Naive thymus-derived CD4-positive, alpha-beta T cell (primary cell): Measurements from ENCODE around the gene PVR. TPM values are rescaled to one million over a fixed set of nuclear protein-coding genes. Genes with fewer than 3 reads are reported as not detected.
"Not testable (repeated sequence)": the region's sequence is repeated elsewhere in the genome, so short reads cannot be mapped to it uniquely, and the experiment has no call there.

Experiments
- ATAC-seq: fragments of 150-1000 bp; cut with Tn5 transposase; 2 replicates; pipeline ENCODE4 v1.10.0; 2021; ENCODE audit warnings: mild to moderate bottlenecking, moderate library complexity
- CTCF ChIA-PET: fragments of 350-600 bp; sonication (Branson Sonifier 250); formaldehyde crosslinking; loops from one replicate; lab custom pipeline; 2021; ENCODE audit warnings: antibody characterized with exemption; lab: Charles Lee
- POLR2A ChIA-PET: fragments of 350-600 bp; sonication (Branson Sonifier 250); formaldehyde crosslinking; loops from one replicate; lab custom pipeline; 2021; ENCODE audit warnings: antibody characterized with exemption, inconsistent platforms; lab: Charles Lee
- DNase-seq, 9 donors: peaks; one replicate each; pipeline versions ENCODE4 v3.0.0 to v3.0.0-alpha.2; 2020 to 2022; ENCODE audit warnings: mixed read lengths in 1 of 9
- H3K27ac ChIP-seq: one replicate; pipeline ENCODE4 v1.7.0; 2013; ENCODE audit warnings: mild to moderate bottlenecking, low read depth, low read length, moderate library complexity
- H3K27me3 ChIP-seq, 2 donors: one replicate each; pipeline ENCODE4 v1.7.0; 2013; ENCODE audit warnings: low read length in 2 of 2, mild to moderate bottlenecking in 2 of 2, moderate library complexity in 2 of 2; ENCODE audit not compliant: control insufficient read depth in 2 of 2, insufficient read depth in 2 of 2
- H3K36me3 ChIP-seq, 3 experiments: 1 replicate in 2 of 3; 2 replicates in 1 of 3; pipeline ENCODE4 v1.7.0; 2013; ENCODE audit warnings: low read length in 3 of 3, mild to moderate bottlenecking in 3 of 3, moderate library complexity in 1 of 3; ENCODE audit not compliant: insufficient read depth in 3 of 3, control insufficient read depth in 2 of 3
- H3K4me1 ChIP-seq, 2 donors: one replicate each; pipeline ENCODE4 v1.7.0; 2013; ENCODE audit warnings: low read length in 2 of 2, mild to moderate bottlenecking in 2 of 2, moderate library complexity in 1 of 2; ENCODE audit not compliant: control insufficient read depth in 2 of 2, insufficient read depth in 2 of 2
- H3K4me3 ChIP-seq: 2 replicates; pipeline ENCODE4 v1.7.0; 2013; ENCODE audit warnings: mild to moderate bottlenecking, low read length
- H3K9me3 ChIP-seq, 3 experiments: 1 replicate in 2 of 3; 2 replicates in 1 of 3; pipeline ENCODE4 v1.7.0; 2013; ENCODE audit warnings: low read length in 3 of 3; ENCODE audit not compliant: control insufficient read depth in 2 of 3
- H3K27ac Mint-ChIP-seq, 9 donors: one replicate each; pipeline ENCODE4 v1.8.0; 2020 to 2022; ENCODE audit warnings: mixed read lengths in 9 of 9, mild to moderate bottlenecking in 8 of 9, moderate library complexity in 5 of 9, inconsistent platforms in 2 of 9
- H3K27me3 Mint-ChIP-seq, 5 donors: one replicate each; pipeline ENCODE4 v1.8.0; 2021 to 2022; ENCODE audit warnings: mixed read lengths in 5 of 5, mild to moderate bottlenecking in 1 of 5
- H3K36me3 Mint-ChIP-seq, 5 donors: one replicate each; pipeline ENCODE4 v1.8.0; 2020 to 2022; ENCODE audit warnings: mixed read lengths in 5 of 5, mild to moderate bottlenecking in 3 of 5, inconsistent platforms in 1 of 5
- H3K4me1 Mint-ChIP-seq, 7 donors: one replicate each; pipeline ENCODE4 v1.8.0; 2020 to 2022; ENCODE audit warnings: mixed read lengths in 7 of 7, mild to moderate bottlenecking in 3 of 7, inconsistent platforms in 1 of 7
- H3K4me3 Mint-ChIP-seq, 10 donors: one replicate each; pipeline ENCODE4 v1.8.0; 2020 to 2022; ENCODE audit warnings: mild to moderate bottlenecking in 10 of 10, mixed read lengths in 10 of 10, moderate library complexity in 6 of 10, inconsistent platforms in 2 of 10
- H3K9me3 Mint-ChIP-seq, 11 donors: one replicate each; pipeline ENCODE4 v1.8.0; 2020 to 2022; ENCODE audit warnings: mixed read lengths in 11 of 11, mild to moderate bottlenecking in 4 of 11, inconsistent platforms in 1 of 11, moderate library complexity in 1 of 11
- intact Hi-C, 2 donors: fragments of 100-400 bp; cut with micrococcal nuclease; formaldehyde crosslinking; loops; one replicate each; pipeline ENCODE4 v1.15.1; 2023
- polyA plus RNA-seq, 2 donors: library from polyadenylated mRNA; unstranded; fragments of 300-500 nt; fragmentation: Illumina TruSeq; gene quantifications; one replicate each; pipeline ENCODE4 v1.2.3, GENCODE V29; 2021
- total RNA-seq, 6 experiments: library from RNA in 5 of 6; stranded (reverse) in 5 of 6; gene quantifications; 1 replicate in 5 of 6; 2 replicates in 1 of 6; pipeline ENCODE4 v1.2.3 and lab custom pipeline; 2021 to 2026

The PVR gene
- total and polyA plus RNA-seq, 7 experiments from 2014 or later, result 0.87 to 8.4 (median 4.0) TPM

GRCh38 chr19:44608391-44608821 lies 35.3 kb upstream of the PVR start:
- H3K4me3 ChIP-seq, result no peak overlapping the region
- H3K27me3 Mint-ChIP-seq, result peaks cover 0 to 5% (median 0%) of the 10 kb centered on the region in 5 donors
- H3K4me3 Mint-ChIP-seq, result peak overlapping the region in 2 of 10 donors; percentile 41 to 77
- H3K27ac Mint-ChIP-seq, result no peak overlapping the region
- intact Hi-C loops, result loop anchor here in 1 of 2 donors (5.0 kb wide), 1 partner anchor 44 kb away; no protein-coding TSS in a partner anchor
- peaks cover 0 to 9% (median 0%) of the 10 kb centered on the region in 11 donors for H3K9me3 Mint-ChIP-seq
- H3K4me1 Mint-ChIP-seq, result peaks cover 0 to 31% (median 22%) of the 10 kb centered on the region in 7 donors
- no peak for ATAC-seq
- peaks cover 0 to 5% (median 0%) of the 10 kb centered on the region in 5 donors for H3K36me3 Mint-ChIP-seq
- H3K27ac ChIP-seq, result no peak overlapping the region
- H3K27me3 ChIP-seq, result no peaks in the 10 kb centered on the region
- ChIA-PET POLR2A (no interaction called here), CTCF (no interaction called here)
- DNase-seq, result no peak
- peaks cover 0 to 10% of the 10 kb centered on the region in 2 donors for H3K4me1 ChIP-seq
- no peaks in the 10 kb centered on the region for H3K9me3 ChIP-seq
- no peaks in the 10 kb centered on the region for H3K36me3 ChIP-seq

GRCh38 chr19:44609219-44609618 lies 34.5 kb upstream of the PVR start:
- CTCF ChIA-PET, result no interaction called here
- POLR2A ChIA-PET, result no interaction called here
- H3K9me3 Mint-ChIP-seq, result peaks cover 0 to 9% (median 0%) of the 10 kb centered on the region in 11 donors
- H3K27me3 ChIP-seq, result no peaks in the 10 kb centered on the region
- H3K27ac ChIP-seq, result no peak overlapping the region
- H3K4me3 ChIP-seq, result no peak overlapping the region
- intact Hi-C loops, result loop anchor here in 1 of 2 donors (5.0 kb wide), 1 partner anchor 43 kb away; no protein-coding TSS in a partner anchor
- peaks cover 0 to 31% (median 22%) of the 10 kb centered on the region in 7 donors for H3K4me1 Mint-ChIP-seq
- peaks cover 0 to 5% (median 0%) of the 10 kb centered on the region in 5 donors for H3K27me3 Mint-ChIP-seq
- no peak for DNase-seq
- no peak overlapping the region for H3K4me3 Mint-ChIP-seq
- H3K27ac Mint-ChIP-seq, result peak overlapping the region in 1 of 9 donors; percentile 26
- H3K36me3 Mint-ChIP-seq, result peaks cover 0 to 5% (median 0%) of the 10 kb centered on the region in 5 donors
- H3K9me3 ChIP-seq, result no peaks in the 10 kb centered on the region
- H3K4me1 ChIP-seq, result peaks cover 0 to 10% of the 10 kb centered on the region in 2 donors
- no peak for ATAC-seq
- H3K36me3 ChIP-seq, result no peaks in the 10 kb centered on the region

- H3K27me3 ChIP-seq, H3K4me3 Mint-ChIP-seq, H3K9me3 Mint-ChIP-seq, POLR2A ChIA-PET, DNase-seq, H3K4me3 ChIP-seq, H3K27me3 Mint-ChIP-seq, intact Hi-C loops, H3K4me1 ChIP-seq, H3K27ac Mint-ChIP-seq, H3K36me3 ChIP-seq, CTCF ChIA-PET, H3K36me3 Mint-ChIP-seq, H3K9me3 ChIP-seq, ATAC-seq, H3K27ac ChIP-seq: not testable (repeated sequence)
- peaks cover 0 to 28% (median 21%) of the 10 kb centered on the region in 7 donors for H3K4me1 Mint-ChIP-seq
Measured at GRCh38 chr19:44610497-44610896, 33.2 kb upstream of the PVR start.

GRCh38 chr19:44611812-44612295 lies 31.9 kb upstream of the PVR start:
- POLR2A ChIA-PET, result no interaction called here
- H3K9me3 ChIP-seq, result no peaks in the 10 kb centered on the region
- peaks cover 0 to 10% of the 10 kb centered on the region in 2 donors for H3K4me1 ChIP-seq
- H3K36me3 ChIP-seq, result no peaks in the 10 kb centered on the region
- ATAC-seq, result no peak
- Mint-ChIP-seq H3K4me1 (peaks cover 0 to 17% (median 13%) of the 10 kb centered on the region in 7 donors), H3K9me3 (peaks cover 0 to 9% (median 0%) of the 10 kb centered on the region in 11 donors), H3K4me3 (no peak overlapping the region), H3K27me3 (no peaks in the 10 kb centered on the region), H3K27ac (peak overlapping the region in 2 of 9 donors; percentile 47 to 51), H3K36me3 (peaks cover 0 to 4% (median 0%) of the 10 kb centered on the region in 5 donors)
- intact Hi-C loops, result no loop called here
- CTCF ChIA-PET, result no interaction called here
- no peak for DNase-seq
- H3K27me3 ChIP-seq, result no peaks in the 10 kb centered on the region
- no peak overlapping the region for H3K4me3 ChIP-seq
- H3K27ac ChIP-seq, result no peak overlapping the region

GRCh38 chr19:44613295-44614178 lies 30.2 kb upstream of the PVR start, which contains the start of gene IGSF23:
Gene IGSF23 (plus strand): TSS chr19:44613563. CDS start chr19:44613646, 83 bp downstream.
- H3K27ac ChIP-seq, result no peak within 1 kb of the TSS
- H3K4me3 Mint-ChIP-seq, result no peak within 1 kb of the TSS
- CTCF ChIA-PET, result no interaction called here
- intact Hi-C loops, result no loop called here
- no peak within 1 kb of the TSS for H3K27ac Mint-ChIP-seq
- no peaks in the 10 kb centered on the region for H3K9me3 ChIP-seq
- H3K4me3 ChIP-seq, result no peak within 1 kb of the TSS
- H3K4me1 Mint-ChIP-seq, result peaks cover 0 to 3% (median 0%) of the 10 kb centered on the region in 7 donors
- POLR2A ChIA-PET, result no interaction called here
- H3K36me3 Mint-ChIP-seq, result no peaks in the 10 kb centered on the region
- H3K9me3 Mint-ChIP-seq, result peaks cover 0 to 4% (median 0%) of the 10 kb centered on the region in 11 donors
- H3K4me1 ChIP-seq, result no peaks in the 10 kb centered on the region
- no peaks in the 10 kb centered on the region for H3K27me3 Mint-ChIP-seq
- DNase-seq (no peak), ATAC-seq (no peak)
- H3K36me3 ChIP-seq, result no peaks in the 10 kb centered on the region
- H3K27me3 ChIP-seq, result no peaks in the 10 kb centered on the region

- DNase-seq (no peak), ATAC-seq (no peak)
- H3K4me1 Mint-ChIP-seq, result peaks cover 0 to under 1% (median 0%) of the 10 kb centered on the region in 7 donors
- Histone ChIP-seq H3K27me3 (no peaks in the 10 kb centered on the region), H3K4me1 (no peaks in the 10 kb centered on the region), H3K4me3 (no peak overlapping the region), H3K36me3 (no peaks in the 10 kb centered on the region), H3K9me3 (no peaks in the 10 kb centered on the region), H3K27ac (no peak overlapping the region)
- H3K27me3 Mint-ChIP-seq, result no peaks in the 10 kb centered on the region
- no peaks in the 10 kb centered on the region for H3K36me3 Mint-ChIP-seq
- peaks cover 0 to 3% (median 0%) of the 10 kb centered on the region in 11 donors for H3K9me3 Mint-ChIP-seq
- intact Hi-C loops, result no loop called here
- no peak overlapping the region for H3K27ac Mint-ChIP-seq
- H3K4me3 Mint-ChIP-seq, result no peak overlapping the region
- ChIA-PET CTCF (no interaction called here), POLR2A (no interaction called here)
Measured at GRCh38 chr19:44614313-44614712, 29.4 kb upstream of the PVR start.
